Pons (tissue), 1 donor: ENCODE results near the gene RPL27.
A peak's percentile ranks its signal among the peaks of the same experiment; 100 is the strongest.
"Not testable (repeated sequence)": the region's sequence is repeated elsewhere in the genome, so short reads cannot be mapped to it uniquely, and the experiment has no call there.

Source experiments
- DNase-seq: peaks from one replicate; pipeline ENCODE4 v3.0.0-alpha.2; 2016; ENCODE audit warnings: low spot score

RPL27 gene

DNA sequence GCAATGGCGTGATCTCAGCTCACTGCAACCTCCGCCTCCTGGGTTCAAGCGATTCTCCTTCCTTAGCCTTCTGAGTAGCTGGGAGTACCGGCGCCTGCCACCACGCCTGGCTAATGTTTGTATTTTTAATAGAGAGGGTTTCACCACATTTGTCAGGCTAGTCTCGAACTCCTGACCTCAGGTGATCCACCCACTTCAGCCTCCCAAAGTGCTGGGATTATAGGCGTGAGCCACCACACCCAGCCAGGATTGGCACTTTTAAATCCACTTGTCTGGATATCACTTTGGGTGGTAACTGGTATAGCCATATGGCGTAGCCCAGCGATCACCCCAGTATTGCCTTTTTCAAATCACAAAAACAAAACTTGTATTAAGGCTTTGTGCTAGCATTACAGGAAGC lies 4.3 kb upstream of the RPL27 start:
- DNase-seq, result not testable (repeated sequence)

DNA sequence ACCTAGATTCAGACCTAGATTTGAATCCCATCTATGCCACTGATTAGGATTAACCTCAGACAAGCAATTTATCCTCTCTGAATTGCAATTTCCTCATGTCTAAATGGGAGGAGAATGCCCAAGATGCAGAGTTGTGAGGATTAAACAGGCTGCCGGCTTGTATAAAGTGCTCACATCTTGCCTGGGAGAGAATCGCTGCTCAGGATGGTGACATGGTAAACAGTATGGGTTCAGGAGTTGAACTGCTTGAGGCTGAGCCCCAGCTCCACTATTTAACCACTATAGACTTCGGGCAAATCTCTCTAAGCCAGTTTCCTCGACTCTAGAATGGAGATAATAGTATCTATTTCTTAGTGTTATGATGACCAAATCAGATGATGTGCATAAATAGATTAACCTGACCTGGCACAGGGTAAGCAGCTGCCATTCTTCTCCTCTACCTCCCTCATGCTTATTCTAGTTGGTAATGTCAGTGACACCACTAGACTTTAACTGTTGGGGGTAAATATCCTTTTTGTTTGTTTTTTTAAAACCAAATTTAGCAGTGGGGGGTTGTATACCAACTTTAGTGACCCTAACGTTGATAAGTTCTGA lies 732 bp upstream of the RPL27 start:
- no peak for DNase-seq

DNA sequence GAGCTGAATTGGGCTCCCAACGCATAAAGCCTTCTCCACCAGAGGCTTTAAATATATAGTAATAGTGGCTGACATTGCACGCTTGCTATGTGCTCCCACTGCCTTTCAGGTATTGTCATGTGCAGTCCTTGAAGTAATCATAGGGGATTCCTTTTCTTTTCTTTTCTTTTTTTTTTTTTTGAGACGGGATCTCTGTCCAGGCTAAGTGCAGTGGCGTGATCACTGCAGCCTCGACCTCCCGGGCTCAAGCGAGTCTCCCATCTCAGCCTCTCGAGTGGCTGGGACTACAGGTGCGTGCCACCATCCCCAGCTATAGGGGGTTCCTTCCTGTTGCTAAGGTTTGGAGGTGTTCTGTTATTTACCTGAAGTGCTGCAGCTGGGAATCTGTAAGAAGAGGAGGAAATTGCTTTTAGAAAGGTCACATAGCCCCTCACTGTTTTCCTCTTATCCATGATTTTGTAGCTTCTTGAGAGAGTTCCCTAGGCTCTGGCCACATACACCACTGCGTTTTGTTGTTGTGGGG lies 845 bp downstream of the RPL27 start:
- DNase-seq, result no peak

- DNase-seq, result not testable (repeated sequence)
Observed at GRCh38 chr17:43000894-43001293, 2.7 kb downstream of the RPL27 start.

DNA sequence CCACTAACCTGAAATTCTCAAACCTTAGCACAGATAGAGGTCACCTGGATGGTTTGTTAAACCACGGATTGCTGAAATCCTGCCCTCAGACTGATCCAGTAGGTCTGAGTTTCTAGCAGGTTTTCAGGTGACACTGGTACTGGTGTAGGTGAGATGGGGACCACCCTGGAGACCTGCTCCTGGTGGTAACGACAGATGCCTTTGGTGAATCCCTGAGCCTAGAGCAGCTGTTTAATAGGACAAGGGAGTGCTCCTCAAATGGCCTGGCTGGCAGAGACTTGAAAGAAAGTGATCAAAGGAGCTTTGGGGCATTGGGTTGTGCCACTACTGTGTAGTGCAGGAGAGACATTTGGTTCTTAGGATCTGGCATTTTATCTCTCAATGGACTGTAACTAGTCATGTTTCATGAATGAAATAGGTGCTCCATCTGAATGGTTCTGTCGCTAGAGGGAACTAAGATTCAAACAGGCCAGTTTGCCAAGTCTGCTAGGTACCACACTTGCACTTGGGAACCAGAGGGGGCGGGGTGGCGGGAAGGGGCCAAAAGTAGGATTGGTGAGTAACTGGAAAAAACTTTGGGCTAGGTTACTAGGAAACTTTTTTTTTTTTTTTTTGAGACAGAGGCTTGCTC lies 5.4 kb downstream of the RPL27 start:
- DNase-seq, result no peak

DNA sequence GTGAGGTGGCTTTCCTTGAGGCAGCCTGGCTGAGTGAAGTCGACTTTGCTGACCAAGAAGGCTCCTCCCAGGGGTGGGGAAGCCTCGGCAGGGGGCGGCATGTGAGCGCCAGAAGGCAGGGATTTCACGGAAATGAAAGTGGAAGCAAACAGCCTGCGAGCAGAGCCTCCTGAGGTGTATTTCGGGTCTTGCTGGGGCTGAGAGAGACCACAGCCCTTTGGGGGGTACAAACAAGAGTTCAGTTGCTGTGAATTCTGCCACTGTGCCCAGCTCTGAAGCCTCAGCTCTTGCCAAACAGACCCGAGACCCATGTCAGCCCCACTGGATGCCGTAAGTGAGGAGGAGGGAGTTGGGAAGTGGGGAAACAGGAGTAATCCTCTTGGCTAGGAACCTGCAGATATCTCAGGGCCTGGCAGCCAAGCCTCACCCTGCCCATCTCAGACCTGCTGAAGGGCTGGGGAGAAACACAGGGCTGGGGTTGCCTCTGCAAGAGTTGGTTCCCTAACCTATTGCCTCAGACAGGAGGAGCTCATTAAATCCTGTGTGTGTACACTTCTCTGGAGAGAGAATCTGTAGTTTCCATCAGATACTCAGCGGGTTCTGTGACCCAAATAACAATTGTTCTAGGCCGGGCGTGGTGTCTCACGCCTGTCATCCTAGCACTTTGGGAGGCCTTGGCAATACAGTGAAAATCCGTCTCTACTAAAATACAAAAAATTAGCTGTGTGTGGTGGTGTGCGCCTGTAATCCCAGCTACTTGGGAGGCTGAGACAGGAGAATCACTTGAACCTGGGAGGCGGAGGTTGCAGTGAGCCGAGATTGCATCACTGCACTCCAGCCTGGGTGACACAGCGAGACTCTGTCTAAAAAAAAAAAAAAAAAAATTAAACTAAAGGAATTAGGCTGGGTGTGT lies 8.7 kb downstream of the RPL27 start, which contains the start of gene IFI35:
IFI35 (plus strand) TSS at position 146 of the 913 bp plus-strand sequence; CDS start at position 310, 164 bp downstream.
- DNase-seq, result peak; percentile 70

- DNase-seq, result no peak
Observed at GRCh38 chr17:43010667-43011308, 12.6 kb downstream of the RPL27 start.

GRCh38 chr17:43011728-43012472 lies 13.7 kb downstream of the RPL27 start:
- DNase-seq, result no peak

DNA sequence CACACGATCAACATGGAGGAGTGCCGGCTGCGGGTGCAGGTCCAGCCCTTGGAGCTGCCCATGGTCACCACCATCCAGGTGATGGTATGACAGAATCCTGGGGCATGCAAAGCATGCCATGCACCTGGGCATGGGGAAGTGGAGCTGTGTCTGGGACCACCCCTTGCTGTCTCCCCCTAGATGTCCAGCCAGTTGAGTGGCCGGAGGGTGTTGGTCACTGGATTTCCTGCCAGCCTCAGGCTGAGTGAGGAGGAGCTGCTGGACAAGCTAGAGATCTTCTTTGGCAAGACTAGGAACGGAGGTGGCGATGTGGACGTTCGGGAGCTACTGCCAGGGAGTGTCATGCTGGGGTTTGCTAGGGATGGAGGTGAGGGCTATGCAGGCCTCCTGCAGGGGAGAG lies 15.1 kb downstream of the RPL27 start:
- DNase-seq, result no peak

GRCh38 chr17:43014020-43014648 lies 15.9 kb downstream of the RPL27 start:
- DNase-seq, result no peak

DNA sequence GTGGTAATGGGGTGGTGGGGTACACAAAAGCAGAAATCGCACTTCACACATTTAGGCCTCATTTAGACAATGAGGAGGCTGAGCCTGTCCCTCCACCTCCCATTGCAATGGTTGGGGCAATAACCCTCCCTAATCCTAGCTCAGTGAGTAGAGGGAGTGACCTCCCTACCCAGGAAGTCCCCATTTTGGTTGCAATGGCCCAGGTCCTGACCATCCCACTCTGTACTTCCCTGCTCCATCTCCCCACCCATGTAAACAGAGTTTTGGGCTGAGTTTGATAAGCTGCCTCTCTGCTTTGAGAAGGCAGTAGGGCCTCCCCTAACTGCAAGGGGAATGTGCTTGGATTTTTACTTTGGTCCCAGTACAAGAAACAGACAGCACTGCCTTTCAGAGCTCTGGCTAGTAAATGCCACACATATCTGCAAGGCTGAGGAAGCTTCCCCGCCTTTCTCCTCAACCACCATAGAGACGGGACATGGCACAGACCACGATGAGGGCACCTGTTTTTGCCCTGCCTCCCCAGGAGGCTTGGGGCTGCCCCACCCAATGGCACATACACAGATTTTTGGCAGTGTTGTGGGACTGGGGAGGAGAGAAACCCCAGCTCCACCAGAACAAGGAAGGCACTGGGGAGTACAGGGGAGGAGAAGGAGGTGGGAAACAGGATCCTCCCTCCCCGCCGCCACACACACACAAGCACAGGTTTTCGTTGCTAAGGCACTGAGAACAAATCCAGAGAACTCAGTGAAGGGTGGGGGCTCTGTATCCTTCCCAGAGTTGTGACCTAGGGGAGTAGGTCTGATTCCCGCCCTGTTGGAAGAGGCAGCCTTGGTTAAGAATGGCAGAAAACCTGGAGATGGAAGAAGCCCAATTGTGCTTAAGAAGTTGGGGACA lies 16.7 kb downstream of the RPL27 start:
- no peak for DNase-seq

- no peak for DNase-seq
Observed at GRCh38 chr17:43015579-43015978, 17.4 kb downstream of the RPL27 start.

GRCh38 chr17:43016216-43016615 lies 18.0 kb downstream of the RPL27 start:
- DNase-seq, result no peak

DNA sequence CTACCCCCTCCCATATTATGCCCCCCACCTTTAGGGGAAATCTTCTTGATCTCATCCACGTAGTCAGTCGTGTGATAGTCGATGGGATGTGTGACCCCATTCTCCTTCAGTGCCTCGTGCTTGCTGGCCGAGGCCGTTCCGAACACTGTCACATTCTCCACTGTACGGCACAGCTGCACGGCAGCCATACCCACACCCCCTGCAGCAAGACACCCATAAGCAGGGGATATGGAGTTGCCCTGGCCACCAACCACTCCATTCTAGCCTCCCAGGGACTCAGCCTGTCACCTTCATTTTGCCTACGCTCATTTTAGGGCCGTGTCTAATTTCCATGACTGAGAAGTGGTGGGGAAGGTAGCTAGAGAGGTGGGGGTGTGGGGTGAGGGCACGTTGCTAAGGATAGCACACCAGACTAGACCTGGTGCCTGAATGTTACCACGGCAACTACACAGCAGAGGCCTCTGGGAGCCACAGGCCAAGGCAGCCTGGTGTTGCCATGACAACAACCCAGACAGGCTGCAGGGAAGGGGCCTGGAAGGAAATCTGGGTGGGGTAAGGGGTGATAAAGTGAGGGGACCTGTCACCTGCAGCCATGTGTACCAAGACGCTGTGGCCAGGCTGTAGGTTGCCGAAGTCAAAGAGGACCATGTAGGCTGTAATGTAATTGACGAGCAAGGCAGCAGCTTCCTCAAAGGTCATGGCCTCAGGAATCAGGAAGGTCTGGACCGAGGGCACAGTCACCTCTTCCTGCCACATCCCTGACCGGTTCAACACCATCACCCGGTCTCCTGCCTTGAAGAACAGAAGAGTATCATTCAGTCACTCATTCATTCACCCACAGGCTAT lies 20.0 kb downstream of the RPL27 start:
- DNase-seq, result no peak

GRCh38 chr17:43018932-43019331 lies 20.7 kb downstream of the RPL27 start:
- DNase-seq, result no peak

GRCh38 chr17:43019418-43019817 lies 21.2 kb downstream of the RPL27 start:
- no peak for DNase-seq

DNA sequence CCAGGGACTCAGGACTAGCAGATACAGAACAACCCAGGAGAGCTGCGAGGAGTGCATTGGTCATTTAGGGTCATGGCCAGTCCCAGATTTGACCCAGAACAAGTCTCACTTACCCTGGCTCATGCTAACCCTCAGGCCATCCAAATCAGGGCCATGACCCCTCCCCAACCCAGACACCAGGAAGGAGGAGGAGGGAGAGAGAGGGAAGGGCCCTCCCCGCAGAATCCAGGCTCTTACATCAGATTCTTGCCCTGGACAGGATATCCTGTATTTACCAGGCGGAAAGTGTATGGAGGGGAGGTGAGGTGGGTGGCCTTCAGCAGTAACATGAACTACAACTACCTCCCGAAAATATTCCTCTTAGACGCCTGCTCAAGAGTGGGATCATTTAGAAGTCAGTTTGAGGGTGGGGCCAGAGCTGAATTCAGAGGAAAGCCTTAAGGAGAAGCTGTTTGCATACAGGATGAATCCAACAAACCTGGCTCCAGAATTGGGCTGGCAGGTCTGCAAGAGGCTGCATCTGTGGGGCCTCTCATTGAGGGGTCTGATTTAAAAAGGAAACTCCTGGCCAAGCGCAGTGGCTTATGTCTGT lies 21.9 kb downstream of the RPL27 start:
- DNase-seq, result no peak
